ENCODE data around the gene LSM4.

The LSM4 gene

GRCh38 chr19:18322759-18323460, at the start of gene LSM4:
LSM4 (minus strand) TSS chr19:18323076; CDS start chr19:18323020, 56 bp downstream.
- peaks cover 7% of the 10 kb centered on the region for H3K4me1 ChIP-seq (ENCODE audit: control insufficient read depth, insufficient read depth, low read length)
- H3K9me3 ChIP-seq (ENCODE audit: control insufficient read depth, insufficient read depth, low read depth, low read length), result no peaks in the 10 kb centered on the region
- peaks cover 0 to 15% of the 10 kb centered on the region in 2 experiments; a peak in 1 of 3 replicates for H3K36me3 ChIP-seq (ENCODE audit: control insufficient read depth in 2 of 2, insufficient read depth in 1 of 2, low read length in 2 of 2)
- ChIA-PET CTCF (interaction anchor here (0.6 to 7.6 kb wide), 11 partner anchors 10 to 170 kb away, joined by 3 to 114 read pairs (median 5); partner anchors contain the start of genes JUND and PIK3R2), POLR2A (interaction anchor here (0.7 to 3.7 kb wide), 6 partner anchors 16 to 77 kb away, joined by 3 to 118 read pairs (median 10); partner anchors contain the start of gene JUND)
- H3K27ac ChIP-seq (ENCODE audit: extremely low read depth, low read depth, low read length), result peak within 1 kb of the TSS; percentile 84
- peak within 1 kb of the TSS; percentile 92 for H3K4me3 ChIP-seq (ENCODE audit: low read depth, low read length)
- 0 out of 2 replicates have a peak, but pooled peaks have one; percentile 1 for TF ChIP-seq ZNF692 (tag by site-specific recombination; IDR thresholded peaks at IDR 0.05)
- TF ChIP-seq ZNF10 (tag by site-specific recombination; IDR thresholded peaks at IDR 0.05), result peak; percentile 76; the same call in 1 of the 2 replicates
- no peak for TF ChIP-seq ZNF146 (tag by site-specific recombination; IDR thresholded peaks at IDR 0.05)
- TF ChIP-seq ZNF311 (tag by site-specific recombination; IDR thresholded peaks at IDR 0.05; ENCODE audit: borderline replicate concordance), result no peak
- TF ChIP-seq ZSCAN18 (tag by site-specific recombination; IDR thresholded peaks at IDR 0.05), result peak; percentile 39; the same call in 1 of the 2 replicates
- TF ChIP-seq SP2 (tag by site-specific recombination; IDR thresholded peaks at IDR 0.05), result peak; percentile 95
- TF ChIP-seq ZNF596 (tag by site-specific recombination; IDR thresholded peaks at IDR 0.05), result 0 out of 2 replicates have a peak, but pooled peaks have one; percentile 5
- TF ChIP-seq YY1 (tag by site-specific recombination; IDR thresholded peaks at IDR 0.05), result peak; percentile 33; the same call in 1 of the 2 replicates
- peak; percentile 31; the same call in 1 of the 2 replicates for TF ChIP-seq ZBTB6 (tag by site-specific recombination; IDR thresholded peaks at IDR 0.05)
- no peak for TF ChIP-seq GLI2 (tag by site-specific recombination; IDR thresholded peaks at IDR 0.05; ENCODE audit: borderline replicate concordance, low read depth)
- peak; percentile 37; the same call in 1 of the 2 replicates for TF ChIP-seq ZNF629 (tag by site-specific recombination; IDR thresholded peaks at IDR 0.05)
- no peak for TF ChIP-seq ZNF423 (tag by site-specific recombination; IDR thresholded peaks at IDR 0.05)
- no peak for TF ChIP-seq ZNF510 (tag by site-specific recombination; IDR thresholded peaks at IDR 0.05; ENCODE audit: insufficient replicate concordance)
- TF ChIP-seq SP3 (tag by site-specific recombination; IDR thresholded peaks at IDR 0.05), result peak; percentile 95
- TF ChIP-seq ZNF501 (tag by site-specific recombination; IDR thresholded peaks at IDR 0.05), result no peak
- no peak for TF ChIP-seq ZBTB21 (tag by site-specific recombination; IDR thresholded peaks at IDR 0.05)
- no peak for TF ChIP-seq ZEB2 (tag by site-specific recombination; IDR thresholded peaks at IDR 0.05)
- TF ChIP-seq ZNF174 (tag by site-specific recombination; IDR thresholded peaks at IDR 0.05), result no peak
- no peak for TF ChIP-seq ZFP69B (tag by site-specific recombination; IDR thresholded peaks at IDR 0.05)
- TF ChIP-seq ELK4 (IDR thresholded peaks at IDR 0.05; ENCODE audit: borderline replicate concordance, low read depth, low read length), result peak; percentile 74; the same call in 1 of the 2 replicates
- peak; percentile 56; the same call in 1 of the 2 replicates for TF ChIP-seq ZNF76 (tag by site-specific recombination; IDR thresholded peaks at IDR 0.05; ENCODE audit: borderline replicate concordance, low read depth)
- peak; percentile 98 for TF ChIP-seq ZBTB26 (tag by site-specific recombination; optimal IDR thresholded peaks at IDR 0.05)
- TF ChIP-seq ZNF449 (tag by site-specific recombination; IDR thresholded peaks at IDR 0.05), result no peak
- TF ChIP-seq ZNF341 (tag by site-specific recombination; IDR thresholded peaks at IDR 0.05; ENCODE audit: low read depth), result peak; percentile 93
- no peak for TF ChIP-seq ZSCAN16 (tag by site-specific recombination; IDR thresholded peaks at IDR 0.05)
- TF ChIP-seq KLF8 (tag by site-specific recombination; IDR thresholded peaks at IDR 0.05), result peak; percentile 70
- peak; percentile 40; the same call in 1 of the 2 replicates for TF ChIP-seq ZNF2 (tag by site-specific recombination; IDR thresholded peaks at IDR 0.05)
- no peak for TF ChIP-seq ZNF621 (tag by site-specific recombination; IDR thresholded peaks at IDR 0.05)
- no peak for TF ChIP-seq WT1 (tag by site-specific recombination; IDR thresholded peaks at IDR 0.05)
- no peak for TF ChIP-seq KLF7 (tag by site-specific recombination; IDR thresholded peaks at IDR 0.05; ENCODE audit: borderline replicate concordance)
